Measurements from ENCODE around the gene GSG1.

Gene GSG1

DNA sequence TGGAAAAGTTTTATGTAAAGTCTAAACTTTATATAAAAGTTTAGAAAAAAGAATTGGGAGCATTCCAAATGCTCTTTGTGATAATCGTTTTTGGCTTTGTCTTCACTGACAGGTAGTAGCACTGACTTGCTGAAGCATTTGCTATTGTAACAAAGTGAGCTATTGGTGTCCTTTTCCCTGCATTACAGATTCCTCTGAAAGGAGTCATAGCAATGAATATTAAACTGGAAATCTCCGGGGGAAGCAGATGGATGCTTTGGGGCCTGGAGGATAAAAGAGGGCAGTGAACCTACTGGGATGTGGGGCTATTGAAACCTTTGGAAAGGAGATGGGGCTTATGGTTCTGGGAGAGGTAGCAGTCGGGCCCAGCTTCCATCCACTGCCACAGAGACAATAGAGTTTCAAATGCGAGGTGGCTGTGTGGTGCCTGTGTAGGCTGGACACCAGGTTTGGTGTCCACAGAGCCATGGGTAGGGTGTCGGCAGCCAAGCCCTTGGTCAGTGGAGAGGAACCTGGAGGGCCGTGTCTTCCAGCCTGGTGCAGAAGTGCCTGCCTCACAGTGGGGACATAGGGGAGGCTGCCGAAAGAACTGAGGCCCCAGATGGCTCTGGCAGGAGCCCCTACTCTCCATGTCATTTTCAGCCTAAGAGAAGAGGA, 10.1 kb downstream of the GSG1 start:
- Histone ChIP-seq H3K9me3 (no peaks in the 10 kb centered on the region), H3K4me1 (no peaks in the 10 kb centered on the region), H3K36me3 (no peaks in the 10 kb centered on the region), H3K27me3 (no peaks in the 10 kb centered on the region), H3K4me3 (ENCODE audit: low read depth, low read length) (no peak overlapping the region)
- TF ChIP-seq, protein P1, sequence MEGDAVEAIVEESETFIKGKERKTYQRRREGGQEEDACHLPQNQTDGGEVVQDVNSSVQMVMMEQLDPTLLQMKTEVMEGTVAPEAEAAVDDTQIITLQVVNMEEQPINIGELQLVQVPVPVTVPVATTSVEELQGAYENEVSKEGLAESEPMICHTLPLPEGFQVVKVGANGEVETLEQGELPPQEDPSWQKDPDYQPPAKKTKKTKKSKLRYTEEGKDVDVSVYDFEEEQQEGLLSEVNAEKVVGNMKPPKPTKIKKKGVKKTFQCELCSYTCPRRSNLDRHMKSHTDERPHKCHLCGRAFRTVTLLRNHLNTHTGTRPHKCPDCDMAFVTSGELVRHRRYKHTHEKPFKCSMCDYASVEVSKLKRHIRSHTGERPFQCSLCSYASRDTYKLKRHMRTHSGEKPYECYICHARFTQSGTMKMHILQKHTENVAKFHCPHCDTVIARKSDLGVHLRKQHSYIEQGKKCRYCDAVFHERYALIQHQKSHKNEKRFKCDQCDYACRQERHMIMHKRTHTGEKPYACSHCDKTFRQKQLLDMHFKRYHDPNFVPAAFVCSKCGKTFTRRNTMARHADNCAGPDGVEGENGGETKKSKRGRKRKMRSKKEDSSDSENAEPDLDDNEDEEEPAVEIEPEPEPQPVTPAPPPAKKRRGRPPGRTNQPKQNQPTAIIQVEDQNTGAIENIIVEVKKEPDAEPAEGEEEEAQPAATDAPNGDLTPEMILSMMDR (IDR thresholded peaks at IDR 0.05; ENCODE audit: low read depth, low read length): no peak
- DNase-seq: no peak

GRCh38 chr12:13091832-13092231, 11.6 kb downstream of the GSG1 start:
- H3K36me3 ChIP-seq: no peaks in the 10 kb centered on the region
- no peaks in the 10 kb centered on the region for H3K9me3 ChIP-seq
- H3K4me3 ChIP-seq (ENCODE audit: low read depth, low read length): no peak overlapping the region
- no peaks in the 10 kb centered on the region for H3K27me3 ChIP-seq
- no peak for DNase-seq
- H3K4me1 ChIP-seq: no peaks in the 10 kb centered on the region
- TF ChIP-seq, protein P1 (IDR thresholded peaks at IDR 0.05; ENCODE audit: low read depth, low read length): no peak

GRCh38 chr12:13090054-13090453, 13.4 kb downstream of the GSG1 start:
- H3K27me3 ChIP-seq: no peaks in the 10 kb centered on the region
- H3K36me3 ChIP-seq: no peaks in the 10 kb centered on the region
- no peak for DNase-seq

GRCh38 chr12:13088496-13088895, 15.0 kb downstream of the GSG1 start:
- TF ChIP-seq, protein P1 (IDR thresholded peaks at IDR 0.05; ENCODE audit: low read depth, low read length): no peak
- Histone ChIP-seq H3K9me3 (no peaks in the 10 kb centered on the region), H3K36me3 (no peaks in the 10 kb centered on the region), H3K27me3 (no peaks in the 10 kb centered on the region), H3K4me1 (no peaks in the 10 kb centered on the region), H3K4me3 (ENCODE audit: low read depth, low read length) (no peak overlapping the region)
- DNase-seq: no peak

More at GRCh38 chr12:13090054-13090453, 13.4 kb downstream of the GSG1 start:
- no peaks in the 10 kb centered on the region for H3K4me1 ChIP-seq
- H3K4me3 ChIP-seq (ENCODE audit: low read depth, low read length): no peak overlapping the region
- no peaks in the 10 kb centered on the region for H3K9me3 ChIP-seq
- TF ChIP-seq, protein P1 (IDR thresholded peaks at IDR 0.05; ENCODE audit: low read depth, low read length): no peak

DNA sequence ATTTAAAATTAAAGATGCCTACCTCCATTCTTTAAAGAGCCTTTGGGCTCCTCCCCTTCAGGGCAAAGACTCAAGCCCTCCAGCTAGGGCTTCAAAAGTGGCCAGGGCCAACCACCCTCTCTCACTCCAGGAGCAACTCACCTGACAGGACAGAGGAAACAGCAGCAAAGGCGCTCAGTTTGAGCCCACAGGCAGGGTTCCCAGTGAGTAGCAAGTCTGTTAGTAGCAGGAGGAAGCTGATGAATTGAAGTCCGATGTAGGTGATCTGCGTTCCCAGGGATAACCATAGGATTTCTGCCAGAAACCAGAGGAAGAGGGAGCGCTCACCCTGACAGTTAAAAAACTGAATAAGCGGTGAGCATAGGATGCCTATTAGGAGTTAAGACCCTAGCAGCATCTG, 15.7 kb downstream of the GSG1 start:
- DNase-seq: no peak
- Histone ChIP-seq H3K9me3 (no peaks in the 10 kb centered on the region), H3K27me3 (no peaks in the 10 kb centered on the region), H3K4me1 (no peaks in the 10 kb centered on the region), H3K4me3 (ENCODE audit: low read depth, low read length) (no peak overlapping the region), H3K36me3 (no peaks in the 10 kb centered on the region)
- TF ChIP-seq, protein P1 (IDR thresholded peaks at IDR 0.05; ENCODE audit: low read depth, low read length): no peak

GRCh38 chr12:13085968-13086686, 17.3 kb downstream of the GSG1 start:
- DNase-seq: no peak
- TF ChIP-seq, protein P1 (IDR thresholded peaks at IDR 0.05; ENCODE audit: low read depth, low read length): no peak
- Histone ChIP-seq H3K36me3 (no peaks in the 10 kb centered on the region), H3K27me3 (no peaks in the 10 kb centered on the region), H3K9me3 (no peaks in the 10 kb centered on the region), H3K4me1 (no peaks in the 10 kb centered on the region), H3K4me3 (ENCODE audit: low read depth, low read length) (no peak overlapping the region)
